Renal cortical epithelial cell (primary cell): ENCODE results near the gene SPATA19. TPM values are rescaled to one million over a fixed set of nuclear protein-coding genes. Genes with fewer than 3 reads are reported as not detected.
"Not testable (repeated sequence)": the region's sequence is repeated elsewhere in the genome, so short reads cannot be mapped to it uniquely, and the experiment has no call there.

ENCODE experiments used
- DNase-seq: peaks from one replicate; pipeline ENCODE4 v3.0.0-alpha.2; 2011; ENCODE audit warnings: low read depth
- total RNA-seq: library from RNA; depleted of rRNA; stranded (reverse); fragments of >200 nt; gene quantifications from 2 replicates; pipeline ENCODE4 v1.2.3, GENCODE V29; 2014

SPATA19 gene, protein sequence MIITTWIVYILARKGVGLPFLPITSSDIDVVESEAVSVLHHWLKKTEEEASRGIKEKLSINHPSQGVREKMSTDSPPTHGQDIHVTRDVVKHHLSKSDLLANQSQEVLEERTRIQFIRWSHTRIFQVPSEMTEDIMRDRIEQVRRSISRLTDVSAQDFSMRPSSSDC
- total RNA-seq: not detected in 2 replicates

GRCh38 chr11:133845413-133845812 lies at the start of gene SPATA19:
Gene SPATA19 (minus strand): TSS chr11:133845513. CDS start chr11:133845446, 67 bp downstream.
- no peak for DNase-seq

DNA sequence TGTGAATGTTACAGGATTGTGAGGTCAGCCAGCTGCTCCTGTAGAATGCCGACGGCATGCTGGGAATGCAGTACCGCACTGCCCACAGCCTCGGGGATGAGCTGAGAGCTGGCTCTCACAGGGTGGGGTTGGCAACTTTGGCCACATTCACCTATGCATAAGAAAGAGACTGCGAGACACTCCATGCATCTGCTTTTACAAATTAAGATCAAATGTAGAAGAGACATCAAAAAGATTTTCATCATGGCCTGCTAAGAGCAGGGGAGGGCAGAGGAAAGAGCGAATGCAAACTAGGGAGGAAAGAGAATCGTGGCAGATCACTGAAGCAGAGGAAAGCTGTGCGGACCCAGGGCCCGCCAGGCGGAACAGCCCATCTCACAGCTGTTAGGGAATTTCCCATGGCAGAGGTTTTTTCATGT lies 49.8 kb upstream of the SPATA19 start:
- no peak for DNase-seq

GRCh38 chr11:133893381-133893780 lies 48.1 kb upstream of the SPATA19 start:
- no peak for DNase-seq

GRCh38 chr11:133892584-133893380 lies 47.5 kb upstream of the SPATA19 start:
- DNase-seq: no peak

DNA sequence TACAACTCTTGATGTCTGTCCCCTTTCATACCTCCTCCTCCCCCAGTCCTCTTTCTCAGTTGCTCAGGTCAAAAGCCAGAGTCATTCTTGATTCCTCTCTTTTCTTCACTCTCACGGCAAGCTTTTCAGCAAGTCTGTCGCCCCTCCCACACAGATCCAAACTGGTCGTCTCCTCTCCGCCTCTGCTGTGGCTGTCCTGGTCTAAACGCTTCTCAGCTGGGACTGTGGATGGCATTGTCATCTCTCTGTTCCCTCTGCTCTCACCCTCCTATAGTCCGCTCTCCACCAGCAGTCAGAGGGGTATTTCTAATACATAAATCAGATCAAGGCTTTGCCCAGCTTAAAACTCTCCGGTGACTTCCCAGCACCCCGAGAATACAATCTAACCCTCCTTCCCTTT lies 46.8 kb upstream of the SPATA19 start:
- DNase-seq: no peak

- DNase-seq: no peak
Observed at GRCh38 chr11:133889893-133890292, 44.6 kb upstream of the SPATA19 start.

DNA sequence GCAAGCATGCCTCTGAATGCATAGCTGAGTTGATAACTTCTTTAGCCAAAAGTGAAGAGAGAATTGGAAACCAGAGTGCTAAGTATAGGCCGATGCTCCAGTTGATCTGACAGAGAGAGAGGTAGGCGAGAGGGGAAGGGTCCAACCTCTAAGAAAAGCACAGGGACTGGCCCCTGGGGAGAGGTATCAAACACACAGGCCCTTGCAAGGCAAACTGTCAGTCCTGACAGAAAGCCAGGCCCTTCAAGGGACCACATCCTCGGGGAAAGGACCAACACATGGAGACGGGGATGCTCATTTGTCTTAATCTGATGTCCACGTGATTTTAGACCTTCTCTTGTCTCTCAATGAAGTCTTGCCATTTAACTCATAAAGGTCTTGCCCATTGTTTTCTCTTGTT lies 43.9 kb upstream of the SPATA19 start:
- no peak for DNase-seq

GRCh38 chr11:133887692-133888332 lies 42.5 kb upstream of the SPATA19 start:
- no peak for DNase-seq

GRCh38 chr11:133886029-133886428 lies 40.7 kb upstream of the SPATA19 start:
- no peak for DNase-seq

DNA sequence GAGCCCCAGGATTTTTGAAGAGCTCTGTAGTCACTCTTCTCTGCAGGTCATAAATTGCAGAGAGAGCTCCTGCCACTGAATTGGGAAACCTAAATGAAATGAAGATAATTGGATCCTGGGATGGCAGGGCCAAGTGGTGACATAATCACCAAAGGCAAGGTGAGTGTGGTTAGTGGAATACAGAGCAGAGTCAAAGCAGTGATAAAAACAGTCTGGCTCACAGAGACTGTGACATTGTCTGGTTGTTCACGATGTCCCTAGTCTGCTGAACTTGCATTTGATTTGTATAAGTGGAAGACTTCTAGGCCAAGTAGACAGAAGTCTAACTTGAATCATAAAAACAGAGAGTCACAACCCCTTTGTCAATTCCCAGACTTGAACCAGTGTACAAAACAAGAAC lies 26.8 kb upstream of the SPATA19 start:
- DNase-seq: no peak

GRCh38 chr11:133867456-133867855 lies 22.1 kb upstream of the SPATA19 start:
- DNase-seq: no peak

DNA sequence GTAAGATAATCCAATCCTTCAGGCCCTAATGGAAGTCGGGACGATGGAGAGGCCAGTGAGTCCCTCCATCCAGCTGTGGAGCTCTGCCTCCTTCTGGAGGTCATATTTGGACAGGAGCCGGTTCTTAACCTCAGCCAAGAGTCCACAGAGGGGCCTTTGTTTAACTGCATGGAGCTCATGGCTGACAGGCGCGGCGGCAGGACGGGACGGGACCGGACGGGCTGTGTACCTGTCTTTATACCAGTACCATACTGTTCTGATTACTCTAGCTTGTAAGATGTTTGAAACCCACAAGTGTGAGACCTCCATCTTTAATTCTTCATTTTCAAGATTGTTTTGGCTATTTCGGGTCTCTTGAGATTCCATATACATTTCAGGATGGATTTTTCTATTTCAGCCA lies 20.2 kb upstream of the SPATA19 start:
- no peak for DNase-seq

GRCh38 chr11:133864756-133865155 lies 19.4 kb upstream of the SPATA19 start:
- no peak for DNase-seq

DNA sequence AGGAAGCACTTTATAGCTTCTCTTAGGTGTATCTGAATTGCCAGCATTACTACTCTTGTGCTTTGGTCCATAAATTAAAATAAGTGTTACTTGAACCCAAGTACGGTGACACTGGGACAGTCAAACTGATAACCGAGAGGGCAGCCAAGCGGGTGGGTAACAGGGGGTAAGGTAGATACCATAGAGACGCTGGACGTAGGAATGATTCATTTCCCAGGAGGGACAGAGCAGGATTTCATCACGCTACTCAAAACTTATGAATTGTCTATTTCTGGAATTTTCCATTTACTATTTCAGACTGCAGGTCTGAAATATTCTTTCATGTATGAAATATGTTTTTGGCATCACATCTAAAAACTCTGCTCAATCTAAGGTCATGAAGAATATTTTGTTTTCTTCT lies 14.8 kb upstream of the SPATA19 start:
- DNase-seq: no peak

- not testable (repeated sequence) for DNase-seq
Observed at GRCh38 chr11:133854330-133854960, 9.1 kb upstream of the SPATA19 start.

- DNase-seq: no peak
Observed at GRCh38 chr11:133844217-133844616, 1.1 kb downstream of the SPATA19 start.

DNA sequence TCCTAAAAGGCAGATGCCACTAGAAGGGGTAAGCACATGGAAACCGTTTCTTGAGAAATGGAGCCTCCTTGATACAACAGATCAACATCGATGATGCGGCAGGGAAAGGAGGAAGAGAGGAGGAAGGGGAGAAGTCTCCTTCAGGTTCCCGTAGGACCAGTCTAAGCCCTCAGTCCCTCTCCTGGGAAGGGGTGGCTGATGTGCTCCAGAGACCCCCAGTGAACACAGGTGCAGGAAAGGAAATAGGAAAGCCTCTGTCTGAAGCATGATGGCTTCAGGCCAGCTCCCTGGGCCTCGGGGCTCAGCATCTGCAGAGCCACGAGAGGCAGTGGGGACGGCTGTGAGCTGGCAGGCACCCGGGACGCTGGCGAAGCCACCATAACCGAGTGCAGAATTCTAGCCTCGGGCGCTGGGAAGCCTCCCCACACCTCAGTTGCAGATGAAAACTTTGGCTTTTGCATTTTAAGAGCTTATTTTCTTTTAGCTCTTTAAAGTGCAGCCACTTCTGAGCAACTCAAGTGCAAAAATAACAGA lies 1.8 kb downstream of the SPATA19 start:
- no peak for DNase-seq

- DNase-seq: no peak
Observed at GRCh38 chr11:133842730-133843129, 2.6 kb downstream of the SPATA19 start.

- DNase-seq: no peak
Observed at GRCh38 chr11:133842053-133842452, 3.3 kb downstream of the SPATA19 start.

- no peak for DNase-seq
Observed at GRCh38 chr11:133841279-133842043, 3.9 kb downstream of the SPATA19 start.

DNA sequence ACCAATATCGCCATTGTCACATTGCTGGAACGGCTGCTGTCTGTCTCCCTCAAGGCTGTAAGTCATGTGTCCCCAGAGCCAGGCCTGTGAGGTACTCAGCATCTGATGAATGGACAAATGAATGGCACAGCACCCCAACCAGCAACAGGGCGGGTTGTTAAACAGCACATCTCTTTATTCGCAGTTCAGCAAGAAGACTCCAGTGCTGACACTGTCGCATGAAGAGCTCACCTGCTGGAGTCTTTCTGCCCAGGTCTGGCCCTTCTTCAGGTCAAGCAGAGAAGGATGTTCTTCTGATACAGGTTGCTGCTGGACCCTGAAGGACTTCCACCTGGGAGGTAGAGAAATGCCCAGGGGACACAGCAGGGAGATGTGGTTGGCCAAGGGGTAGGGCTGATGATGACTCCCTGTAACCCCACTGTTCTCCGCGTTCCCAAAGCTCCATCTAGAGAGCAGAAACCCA lies 4.8 kb downstream of the SPATA19 start:
- DNase-seq: no peak
